Breast epithelium (tissue), 4 donors: ENCODE measurements around the gene C1QTNF5. TPM values are rescaled to one million over a fixed set of nuclear protein-coding genes. Genes with fewer than 3 reads are reported as not detected.

ENCODE experiments used
- DNase-seq, 2 donors: peaks; one replicate each; pipeline ENCODE4 v3.0.0-alpha.2; 2019; ENCODE audit warnings: low spot score in 2 of 2
- H3K27ac ChIP-seq, 2 donors: fragments of 200-600 bp; sonication (generic) in 1 of 2; one replicate each; pipeline ENCODE4 v1.5.1; 2016 to 2019; ENCODE audit warnings: mild to moderate bottlenecking in 1 of 2
- H3K27me3 ChIP-seq, 2 donors: fragments of 200-600 bp; sonication (generic) in 1 of 2; one replicate each; pipeline versions ENCODE4 v1.5.1 to v1.6.0; 2017 to 2019; ENCODE audit warnings: control low read depth in 1 of 2, mild to moderate bottlenecking in 1 of 2
- H3K36me3 ChIP-seq: fragments of 200-600 bp; one replicate; pipeline ENCODE4 v1.5.1; 2019
- H3K4me1 ChIP-seq, 2 donors: fragments of 200-600 bp; sonication (generic); one replicate each; pipeline ENCODE4 v1.5.1; 2016 to 2019; ENCODE audit warnings: control low read depth in 1 of 2
- H3K4me3 ChIP-seq, 3 donors: fragments of 200-600 bp; sonication (generic); 1 replicate in 2 of 3; 2 replicates in 1 of 3; pipeline ENCODE4 v1.5.1; 2016 to 2019; ENCODE audit warnings: mild to moderate bottlenecking in 3 of 3, moderate library complexity in 2 of 3
- H3K9me3 ChIP-seq, 2 donors: fragments of 200-600 bp; sonication (generic) in 1 of 2; one replicate each; pipeline ENCODE4 v1.5.1; 2016 to 2019; ENCODE audit warnings: control low read depth in 1 of 2
- POLR2A ChIP-seq: fragments of 450-650 bp; IDR thresholded peaks from one replicate; pipeline ENCODE4 v1.6.1; 2016; ENCODE audit warnings: antibody characterized with exemption, mild to moderate bottlenecking, moderate library complexity
- POLR2AphosphoS5 ChIP-seq, 3 donors: sonication (generic); formaldehyde crosslinking; IDR thresholded peaks; one replicate each; pipeline ENCODE4 v1.6.1; 2017; ENCODE audit warnings: antibody characterized with exemption in 3 of 3
- intact Hi-C: fragments of 100-400 bp; cut with DNase I; formaldehyde crosslinking; loops from one replicate; pipeline ENCODE4 v1.15.1; 2023; ENCODE audit warnings: low total_unique reads
- total RNA-seq, 3 donors: library from RNA; depleted of rRNA; stranded (reverse); fragments of >200 nt; gene quantifications; one replicate each; pipeline ENCODE4 v1.1.0, GENCODE V29; 2016
- TF ChIP-seq, protein P1 (sequence below), 3 donors: fragments of 450-650 bp; IDR thresholded peaks; one replicate each; pipeline ENCODE4 v1.5.1; 2016 to 2017; ENCODE audit warnings: antibody characterized with exemption in 3 of 3, mild to moderate bottlenecking in 3 of 3, moderate library complexity in 3 of 3

Gene C1QTNF5
- total RNA-seq, 3 donors from 2014 or later: 14.3 to 55.0 (median 38.0) TPM

DNA sequence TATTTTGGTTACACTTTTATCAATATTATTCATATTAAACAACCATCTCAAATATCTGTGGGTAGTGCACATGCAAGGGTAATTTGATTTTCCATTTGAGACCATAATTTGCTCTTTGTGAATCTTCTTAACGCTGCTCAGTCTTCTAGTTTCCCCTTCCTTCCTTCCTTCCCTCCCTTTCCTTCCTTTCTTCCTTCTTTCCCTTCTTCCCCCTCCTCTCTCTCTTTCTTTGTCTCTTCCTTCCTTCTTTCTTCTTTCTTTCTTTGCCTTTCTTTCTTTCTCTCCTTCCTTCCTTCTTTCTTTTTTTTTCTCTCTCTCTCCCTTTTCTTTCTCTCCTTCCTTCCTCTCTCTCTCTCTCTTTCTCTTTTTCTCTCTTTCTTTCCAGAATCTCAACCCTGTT is 10.4 kb downstream of the C1QTNF5 start:
- TF ChIP-seq POLR2A: no peak
- TF ChIP-seq, protein P1, sequence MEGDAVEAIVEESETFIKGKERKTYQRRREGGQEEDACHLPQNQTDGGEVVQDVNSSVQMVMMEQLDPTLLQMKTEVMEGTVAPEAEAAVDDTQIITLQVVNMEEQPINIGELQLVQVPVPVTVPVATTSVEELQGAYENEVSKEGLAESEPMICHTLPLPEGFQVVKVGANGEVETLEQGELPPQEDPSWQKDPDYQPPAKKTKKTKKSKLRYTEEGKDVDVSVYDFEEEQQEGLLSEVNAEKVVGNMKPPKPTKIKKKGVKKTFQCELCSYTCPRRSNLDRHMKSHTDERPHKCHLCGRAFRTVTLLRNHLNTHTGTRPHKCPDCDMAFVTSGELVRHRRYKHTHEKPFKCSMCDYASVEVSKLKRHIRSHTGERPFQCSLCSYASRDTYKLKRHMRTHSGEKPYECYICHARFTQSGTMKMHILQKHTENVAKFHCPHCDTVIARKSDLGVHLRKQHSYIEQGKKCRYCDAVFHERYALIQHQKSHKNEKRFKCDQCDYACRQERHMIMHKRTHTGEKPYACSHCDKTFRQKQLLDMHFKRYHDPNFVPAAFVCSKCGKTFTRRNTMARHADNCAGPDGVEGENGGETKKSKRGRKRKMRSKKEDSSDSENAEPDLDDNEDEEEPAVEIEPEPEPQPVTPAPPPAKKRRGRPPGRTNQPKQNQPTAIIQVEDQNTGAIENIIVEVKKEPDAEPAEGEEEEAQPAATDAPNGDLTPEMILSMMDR (IDR thresholded peaks at IDR 0.05): no peak
- no peak for TF ChIP-seq POLR2AphosphoS5 (IDR thresholded peaks at IDR 0.05)
- intact Hi-C loops: no loop called here
- Histone ChIP-seq H3K4me3 (no peak overlapping the region), H3K36me3 (no peaks in the 10 kb centered on the region), H3K27ac (no peak overlapping the region), H3K27me3 (no peaks in the 10 kb centered on the region), H3K4me1 (peaks cover 3 to 4% of the 10 kb centered on the region in 2 donors), H3K9me3 (no peaks in the 10 kb centered on the region)
- DNase-seq: no peak

DNA sequence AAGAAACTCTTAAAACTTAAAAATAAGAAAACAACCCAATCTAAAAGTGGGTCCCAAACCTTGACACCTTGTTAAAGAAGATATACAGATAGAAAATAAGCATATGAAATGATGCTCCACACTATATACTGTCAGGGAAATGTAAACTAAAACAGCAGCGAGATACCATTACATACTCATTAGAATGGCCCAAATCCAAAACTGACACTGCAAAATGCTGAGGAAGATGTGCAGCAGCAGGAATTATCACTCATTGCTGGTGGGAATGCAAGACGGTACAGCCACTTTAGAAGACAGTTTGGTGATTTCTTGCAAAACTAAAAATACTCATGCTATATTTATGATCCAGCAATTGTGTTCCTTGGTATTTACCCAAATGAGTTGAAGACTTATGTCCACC is 11.4 kb downstream of the C1QTNF5 start:
- no peak for DNase-seq
- H3K27ac ChIP-seq: no peak overlapping the region
- no peaks in the 10 kb centered on the region for H3K9me3 ChIP-seq
- no peaks in the 10 kb centered on the region for H3K27me3 ChIP-seq
- no peaks in the 10 kb centered on the region for H3K4me1 ChIP-seq
- no peak for TF ChIP-seq POLR2AphosphoS5 (IDR thresholded peaks at IDR 0.05)
- no peak for TF ChIP-seq POLR2A
- TF ChIP-seq, protein P1 (IDR thresholded peaks at IDR 0.05): no peak
- no peak overlapping the region for H3K4me3 ChIP-seq
- intact Hi-C loops: no loop called here
- no peaks in the 10 kb centered on the region for H3K36me3 ChIP-seq

DNA sequence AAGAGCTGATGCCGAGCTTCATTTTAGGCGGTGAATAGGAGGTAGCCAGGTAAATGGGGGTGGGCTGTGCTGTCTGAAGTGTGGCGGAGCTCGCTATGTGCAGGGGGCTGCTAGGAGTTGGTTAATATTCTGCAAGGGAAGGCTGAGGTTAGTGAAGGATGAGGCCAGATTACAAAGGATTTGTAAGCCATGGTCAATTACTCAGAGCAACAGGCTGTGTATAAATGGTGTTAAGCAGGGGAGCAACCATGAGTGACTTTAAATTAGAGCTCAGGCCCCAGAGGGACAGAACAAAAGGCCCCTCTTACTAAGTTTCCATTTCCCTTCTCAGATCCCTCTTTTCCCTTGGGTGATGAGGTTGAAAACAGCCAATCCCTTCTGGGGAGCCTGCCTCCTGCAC is 16.5 kb downstream of the C1QTNF5 start:
- intact Hi-C loops: no loop called here
- H3K4me1 ChIP-seq: peaks cover 0 to 3% of the 10 kb centered on the region in 2 donors
- H3K9me3 ChIP-seq: no peaks in the 10 kb centered on the region
- H3K27ac ChIP-seq: no peak overlapping the region
- TF ChIP-seq POLR2AphosphoS5 (IDR thresholded peaks at IDR 0.05) (no peak), POLR2A (no peak)
- TF ChIP-seq, protein P1 (IDR thresholded peaks at IDR 0.05): no peak
- H3K4me3 ChIP-seq: no peak overlapping the region
- H3K27me3 ChIP-seq: peaks cover 0 to 3% of the 10 kb centered on the region in 2 donors
- no peak for DNase-seq
- no peaks in the 10 kb centered on the region for H3K36me3 ChIP-seq

DNA sequence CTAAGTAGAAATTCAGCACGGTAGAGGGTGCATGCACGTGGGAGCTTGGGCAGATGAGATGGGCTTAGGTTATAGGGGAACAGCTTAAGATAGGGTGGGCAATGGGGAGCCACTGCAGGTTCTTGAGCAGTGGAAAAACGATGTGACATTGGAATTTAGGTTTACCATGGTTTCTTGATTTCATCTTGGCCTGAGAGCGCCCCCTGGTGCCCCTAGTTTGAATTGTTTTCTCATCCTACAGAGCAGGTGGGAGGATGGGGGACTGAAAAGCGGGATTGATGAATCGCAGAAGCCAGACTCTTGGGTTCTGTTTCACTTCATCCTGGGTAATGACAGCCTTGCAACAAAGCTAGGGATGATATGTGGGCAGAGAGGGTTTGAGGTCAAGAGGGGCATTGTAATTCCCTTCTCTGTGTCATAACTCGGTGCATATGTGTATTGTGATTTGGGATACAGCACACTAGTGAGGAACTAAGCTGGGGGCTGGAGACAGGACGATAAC is 17.1 kb downstream of the C1QTNF5 start:
- no peaks in the 10 kb centered on the region for H3K36me3 ChIP-seq
- no peak overlapping the region for H3K4me3 ChIP-seq
- peaks cover 0 to 3% of the 10 kb centered on the region in 2 donors for H3K27me3 ChIP-seq
- no peak for TF ChIP-seq POLR2A
- TF ChIP-seq, protein P1 (IDR thresholded peaks at IDR 0.05): peak; percentile 31 to 66 (median 64)
- intact Hi-C loops: no loop called here
- H3K27ac ChIP-seq: peak overlapping the region in 1 of 2 donors; percentile 14
- no peaks in the 10 kb centered on the region for H3K9me3 ChIP-seq
- H3K4me1 ChIP-seq: peaks cover 0 to 6% of the 10 kb centered on the region in 2 donors
- DNase-seq: no peak

DNA sequence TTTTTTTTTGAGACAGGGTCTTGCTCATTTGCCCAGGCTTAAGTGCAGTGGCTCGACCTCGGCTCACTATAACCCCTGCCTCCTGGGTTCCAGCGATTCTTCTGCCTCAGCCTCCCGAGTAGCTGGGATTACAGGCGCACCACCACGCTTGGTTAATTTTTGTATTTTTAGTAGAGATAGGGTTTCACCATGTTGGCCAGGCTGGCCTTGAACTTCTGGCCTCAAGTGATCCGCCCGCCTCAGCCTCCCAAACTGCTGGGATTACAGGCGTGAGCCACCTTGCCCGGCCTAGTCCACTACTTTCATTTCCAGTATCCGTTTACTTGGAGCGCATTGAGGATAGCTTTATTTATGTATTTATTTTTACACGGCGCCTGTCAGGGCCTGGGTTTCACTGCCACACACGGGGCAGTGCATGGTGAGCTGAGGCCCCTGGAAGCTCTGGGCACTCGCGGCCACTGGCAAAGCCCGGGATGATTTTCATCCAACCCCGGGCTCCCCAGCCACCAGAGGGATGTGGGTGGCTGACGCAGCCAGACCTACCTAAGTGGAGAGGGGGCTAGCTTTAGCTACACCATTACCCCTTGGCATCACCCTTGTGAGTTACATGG is 17.7 kb downstream of the C1QTNF5 start:
- Histone ChIP-seq H3K9me3 (no peaks in the 10 kb centered on the region), H3K27me3 (peaks cover 0 to 3% of the 10 kb centered on the region in 2 donors), H3K27ac (peak overlapping the region in 1 of 2 donors; percentile 14), H3K4me1 (peaks cover 0 to 12% of the 10 kb centered on the region in 2 donors), H3K36me3 (no peaks in the 10 kb centered on the region), H3K4me3 (no peak overlapping the region)
- no peak for DNase-seq
- intact Hi-C loops: no loop called here
- TF ChIP-seq POLR2AphosphoS5 (IDR thresholded peaks at IDR 0.05) (no peak), POLR2A (no peak)
- TF ChIP-seq, protein P1 (IDR thresholded peaks at IDR 0.05): no peak
